ENCODE measurements around the gene EFNA5. TPM values are rescaled to one million over a fixed set of nuclear protein-coding genes. Genes with fewer than 3 reads are reported as not detected.

The EFNA5 gene
- total RNA-seq, 1 donor from 2014 or later = 57.5 TPM

DNA sequence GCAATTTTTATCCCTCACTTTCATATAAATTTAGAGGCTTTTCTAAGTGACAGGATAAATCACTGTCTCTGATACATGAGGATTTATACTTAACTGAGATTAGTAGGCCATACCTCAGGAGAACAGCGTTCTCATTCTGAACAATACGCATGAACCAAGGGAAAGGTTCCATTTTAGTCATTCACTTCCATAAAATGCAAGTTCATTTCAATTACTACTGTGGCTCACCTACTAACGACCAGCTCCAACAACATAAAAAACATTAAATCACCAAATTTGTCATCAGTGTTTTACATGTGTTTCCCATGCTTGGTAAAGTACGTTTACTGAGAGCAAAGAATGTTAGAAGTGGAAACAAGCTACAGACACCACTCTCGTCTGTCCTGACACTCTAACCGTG lies 67.4 kb downstream of the EFNA5 start:
- H3K36me3 Mint-ChIP-seq = no peaks in the 10 kb centered on the region
- peaks cover 66% of the 10 kb centered on the region for H3K4me1 Mint-ChIP-seq
- H3K27ac Mint-ChIP-seq = peak overlapping the region; percentile 8

DNA sequence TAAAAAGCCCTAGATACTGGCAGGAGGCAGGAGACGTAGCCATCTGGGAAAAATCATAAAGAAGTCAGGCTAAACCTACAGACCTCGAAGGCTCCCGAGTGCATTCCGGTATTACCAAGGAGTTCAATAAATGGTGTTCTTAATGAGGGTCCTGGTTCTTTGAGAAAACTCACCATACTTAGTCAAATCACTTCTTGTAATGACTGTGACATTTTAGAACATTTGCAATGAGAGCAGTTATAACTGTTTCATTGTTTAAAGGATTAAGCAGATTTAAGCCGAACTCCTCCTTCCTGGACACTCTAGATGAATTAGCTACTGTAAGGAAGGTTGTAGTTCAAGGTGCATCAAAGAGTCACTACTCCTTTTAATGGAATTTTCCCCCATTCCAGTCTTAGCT lies 67.8 kb downstream of the EFNA5 start:
- peak overlapping the region; percentile 47 for H3K27ac Mint-ChIP-seq
- peaks cover 62% of the 10 kb centered on the region for H3K4me1 Mint-ChIP-seq
- TF ChIP-seq, protein P1, sequence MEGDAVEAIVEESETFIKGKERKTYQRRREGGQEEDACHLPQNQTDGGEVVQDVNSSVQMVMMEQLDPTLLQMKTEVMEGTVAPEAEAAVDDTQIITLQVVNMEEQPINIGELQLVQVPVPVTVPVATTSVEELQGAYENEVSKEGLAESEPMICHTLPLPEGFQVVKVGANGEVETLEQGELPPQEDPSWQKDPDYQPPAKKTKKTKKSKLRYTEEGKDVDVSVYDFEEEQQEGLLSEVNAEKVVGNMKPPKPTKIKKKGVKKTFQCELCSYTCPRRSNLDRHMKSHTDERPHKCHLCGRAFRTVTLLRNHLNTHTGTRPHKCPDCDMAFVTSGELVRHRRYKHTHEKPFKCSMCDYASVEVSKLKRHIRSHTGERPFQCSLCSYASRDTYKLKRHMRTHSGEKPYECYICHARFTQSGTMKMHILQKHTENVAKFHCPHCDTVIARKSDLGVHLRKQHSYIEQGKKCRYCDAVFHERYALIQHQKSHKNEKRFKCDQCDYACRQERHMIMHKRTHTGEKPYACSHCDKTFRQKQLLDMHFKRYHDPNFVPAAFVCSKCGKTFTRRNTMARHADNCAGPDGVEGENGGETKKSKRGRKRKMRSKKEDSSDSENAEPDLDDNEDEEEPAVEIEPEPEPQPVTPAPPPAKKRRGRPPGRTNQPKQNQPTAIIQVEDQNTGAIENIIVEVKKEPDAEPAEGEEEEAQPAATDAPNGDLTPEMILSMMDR (IDR thresholded peaks at IDR 0.05; ENCODE audit: unreplicated experiment) = no peak
- no peak for DNase-seq (ENCODE audit: low spot score in 2 of 2, unreplicated experiment in 2 of 2)
- H3K4me3 Mint-ChIP-seq = no peak overlapping the region
- no peaks in the 10 kb centered on the region for H3K9me3 Mint-ChIP-seq
- H3K27me3 Mint-ChIP-seq (ENCODE audit: low read depth) = no peaks in the 10 kb centered on the region
- no peaks in the 10 kb centered on the region for H3K36me3 Mint-ChIP-seq

More for the DNA sequence above, 67.4 kb downstream of the EFNA5 start:
- no peak for DNase-seq (ENCODE audit: low spot score in 2 of 2, unreplicated experiment in 2 of 2)
- TF ChIP-seq, protein P1 (IDR thresholded peaks at IDR 0.05; ENCODE audit: unreplicated experiment) = no peak
- H3K9me3 Mint-ChIP-seq = no peaks in the 10 kb centered on the region
- H3K27me3 Mint-ChIP-seq (ENCODE audit: low read depth) = no peaks in the 10 kb centered on the region
- H3K4me3 Mint-ChIP-seq = no peak overlapping the region

DNA sequence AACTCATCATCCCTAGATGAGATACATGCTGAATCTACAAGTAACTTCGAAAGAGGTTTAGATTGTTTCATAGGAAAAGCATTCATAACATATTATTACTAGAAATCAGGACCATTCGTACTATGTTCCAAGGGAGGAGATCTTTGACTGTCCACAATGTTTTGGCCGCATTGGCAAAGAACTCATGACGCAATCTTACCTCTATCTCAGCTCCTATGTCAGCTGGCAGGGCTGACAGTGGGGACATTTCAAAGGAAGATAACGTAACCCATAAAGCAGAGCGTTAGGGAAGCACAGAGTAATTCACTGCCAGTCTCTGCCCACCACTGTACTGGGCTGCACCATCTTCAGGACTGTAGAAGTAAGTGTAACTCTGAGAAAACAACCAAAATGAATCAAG lies 69.7 kb downstream of the EFNA5 start:
- Mint-ChIP-seq H3K27ac (no peak overlapping the region), H3K27me3 (ENCODE audit: low read depth) (no peaks in the 10 kb centered on the region), H3K9me3 (no peaks in the 10 kb centered on the region), H3K4me3 (no peak overlapping the region), H3K4me1 (peaks cover 52% of the 10 kb centered on the region), H3K36me3 (no peaks in the 10 kb centered on the region)
- TF ChIP-seq, protein P1 (IDR thresholded peaks at IDR 0.05; ENCODE audit: unreplicated experiment) = no peak
- no peak for DNase-seq (ENCODE audit: low spot score in 2 of 2, unreplicated experiment in 2 of 2)

DNA sequence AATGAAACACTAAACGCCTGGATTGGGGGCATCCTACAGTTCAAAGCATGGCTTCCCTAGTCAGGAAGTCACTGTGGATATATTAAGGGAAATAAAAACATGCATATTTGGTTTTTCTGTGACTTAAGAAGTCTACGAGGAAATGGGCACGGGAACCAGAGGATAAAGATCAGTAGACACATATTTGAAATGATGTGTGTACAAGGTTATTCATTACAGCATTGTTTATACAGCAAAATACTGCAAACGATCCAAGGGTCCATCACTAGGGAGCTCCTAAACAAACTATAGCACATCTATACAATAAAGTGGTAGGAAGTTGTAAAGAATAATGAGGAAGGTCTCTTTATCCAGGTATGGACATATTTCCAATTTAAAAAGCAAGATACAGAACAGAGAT lies 71.8 kb downstream of the EFNA5 start:
- Mint-ChIP-seq H3K4me3 (no peak overlapping the region), H3K4me1 (peaks cover 42% of the 10 kb centered on the region), H3K9me3 (no peaks in the 10 kb centered on the region), H3K27me3 (ENCODE audit: low read depth) (no peaks in the 10 kb centered on the region), H3K36me3 (no peaks in the 10 kb centered on the region), H3K27ac (no peak overlapping the region)
- TF ChIP-seq, protein P1 (IDR thresholded peaks at IDR 0.05; ENCODE audit: unreplicated experiment) = no peak
- DNase-seq (ENCODE audit: low spot score in 2 of 2, unreplicated experiment in 2 of 2) = no peak

DNA sequence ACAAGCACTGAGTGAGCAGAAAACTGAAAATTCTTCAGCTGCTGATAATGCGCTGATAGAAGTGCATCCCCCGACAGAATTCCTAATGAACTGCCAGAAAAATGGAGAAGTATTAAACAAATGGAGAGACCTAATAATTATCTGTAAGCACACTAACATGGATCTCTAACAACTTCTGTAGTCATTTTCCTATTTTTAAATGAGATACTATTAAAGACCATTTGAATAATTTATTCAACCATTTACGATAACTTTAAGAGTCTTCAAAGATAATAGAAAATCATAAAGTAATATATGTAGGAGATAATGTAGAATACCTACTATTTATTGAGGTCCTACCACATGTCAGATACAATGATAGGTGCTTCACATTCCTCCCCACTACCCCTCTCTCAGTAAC lies 72.9 kb downstream of the EFNA5 start:
- Mint-ChIP-seq H3K4me1 (peaks cover 36% of the 10 kb centered on the region), H3K9me3 (no peaks in the 10 kb centered on the region), H3K27me3 (ENCODE audit: low read depth) (no peaks in the 10 kb centered on the region), H3K4me3 (no peak overlapping the region), H3K36me3 (no peaks in the 10 kb centered on the region), H3K27ac (no peak overlapping the region)
- DNase-seq (ENCODE audit: low spot score in 2 of 2, unreplicated experiment in 2 of 2) = no peak
- TF ChIP-seq, protein P1 (IDR thresholded peaks at IDR 0.05; ENCODE audit: unreplicated experiment) = no peak

DNA sequence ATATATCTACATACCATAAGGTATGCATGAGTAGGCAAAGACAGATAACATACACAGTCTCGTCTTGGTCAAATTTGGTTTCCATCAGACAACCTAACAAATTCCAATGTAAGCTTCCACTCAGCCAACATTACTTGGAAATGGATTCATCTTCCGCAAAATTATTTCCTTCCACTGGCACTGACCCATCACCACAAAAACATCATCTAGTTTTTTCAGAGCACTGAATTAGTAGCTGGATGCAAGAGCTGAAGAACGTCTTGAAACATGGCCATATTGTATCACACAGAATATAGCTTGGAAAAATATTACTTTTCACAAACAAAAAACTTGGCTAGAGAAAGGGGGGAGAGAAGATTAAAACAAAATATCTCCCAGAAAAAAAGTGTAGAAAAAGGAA lies 73.5 kb downstream of the EFNA5 start:
- Mint-ChIP-seq H3K4me3 (no peak overlapping the region), H3K4me1 (peaks cover 35% of the 10 kb centered on the region), H3K27me3 (ENCODE audit: low read depth) (no peaks in the 10 kb centered on the region), H3K27ac (no peak overlapping the region), H3K9me3 (no peaks in the 10 kb centered on the region), H3K36me3 (no peaks in the 10 kb centered on the region)
- no peak for DNase-seq (ENCODE audit: low spot score in 2 of 2, unreplicated experiment in 2 of 2)
- TF ChIP-seq, protein P1 (IDR thresholded peaks at IDR 0.05; ENCODE audit: unreplicated experiment) = no peak

All from mesothelial cell of epicardium (in vitro differentiated cells).